ENCODE measurements around the gene NBEAL2. TPM values are rescaled to one million over a fixed set of nuclear protein-coding genes. Genes with fewer than 3 reads are reported as not detected.
A peak's percentile ranks its signal among the peaks of the same experiment; 100 is the strongest.

Gene NBEAL2
- total and polyA plus RNA-seq, 10 of the 15 experiments (the other 5 are each of a cell fraction or from before 2014, with no cell fraction given), result 0.07 to 127 (median 29.4) TPM

- Histone ChIP-seq H4K20me1 (ENCODE audit: control insufficient read depth, insufficient read depth) (peaks cover 6% of the 10 kb centered on the region; the same call in 1 of the 2 replicates), H3K79me2 (ENCODE audit: control insufficient read depth, insufficient read depth, low read length) (peaks cover 95% of the 10 kb centered on the region), H3K9me3 (replicated peaks; ENCODE audit: control insufficient read depth, insufficient read depth, low read length) (no peaks in the 10 kb centered on the region; the same call in 2 of the 3 replicates), H3K4me3 (peak overlapping the region; percentile 33; the same call in 1 of the 2 replicates), H3K27ac (ENCODE audit: control insufficient read depth, insufficient read depth) (peak overlapping the region; percentile 73), H2AFZ (ENCODE audit: control insufficient read depth, low read depth, low read length) (no peak overlapping the region), H3K4me1 (ENCODE audit: control insufficient read depth, insufficient read depth, low read length) (peaks cover 54% of the 10 kb centered on the region), H3K4me2 (ENCODE audit: control insufficient read depth, insufficient read depth) (peak overlapping the region; percentile 89), H3K36me3 (ENCODE audit: control insufficient read depth in 2 of 2, insufficient read depth in 2 of 2, low read length in 1 of 2) (peaks cover 16 to 31% of the 10 kb centered on the region in 2 experiments), H3K9ac (ENCODE audit: control insufficient read depth, insufficient read depth, low read length) (no peak overlapping the region), H3K27me3 (replicated peaks in 1 of 2; ENCODE audit: control insufficient read depth in 2 of 2, insufficient read depth in 2 of 2, low read length in 1 of 2) (no peaks in the 10 kb centered on the region)
- WGBS (ENCODE audit: insufficient coverage, insufficient replicate concordance, low lambda C conversion rate, missing lambda C conversion rate), result 23% methylated on average over 6 of the region's 6 CpGs
- in situ Hi-C loops (cut with MboI) (no loop called here), intact Hi-C loops (cut with micrococcal nuclease; ENCODE audit: unreplicated experiment) (no loop called here)
- CTCF ChIA-PET, result interaction anchor here (0.7 to 4.5 kb wide), 4 partner anchors 13 to 571 kb away, joined by 3 to 27 read pairs (median 6); no protein-coding TSS in a partner anchor
- ATAC-seq (peak; percentile 62), DNase-seq (ENCODE audit: low read depth, low spot score) (no peak), FAIRE-seq (peak; percentile 76)
- BruUV-seq (replicated peaks), result no TSS peak
- SMC1A ChIA-PET (ENCODE audit: uncharacterized antibody, unreplicated experiment), result interaction anchor here (0.6 to 17.2 kb wide), 4 partner anchors 8 to 36 kb away, joined by 3 to 298 read pairs (median 6); no protein-coding TSS in a partner anchor
- RAD21 ChIA-PET (ENCODE audit: unreplicated experiment), result interaction anchor here (1.4 to 3.2 kb wide), 3 partner anchors 10 to 22 kb away, joined by 3 to 21 read pairs (median 11); no protein-coding TSS in a partner anchor
- POLR2A ChIA-PET, result interaction anchor here (3.5 to 10.1 kb wide), 2 partner anchors 10 to 18 kb away, joined by 21 to 163 read pairs; no protein-coding TSS in a partner anchor
- peak; percentile 75 for TF ChIP-seq PBX3 (IDR thresholded peaks at IDR 0.05; ENCODE audit: insufficient replicate concordance, low read depth, low read length)
- peak; percentile 65; the same call in 1 of the 2 replicates for TF ChIP-seq DPF2 (IDR thresholded peaks at IDR 0.05)
- peak; percentile 67 for TF ChIP-seq NR2C1 (IDR thresholded peaks at IDR 0.05)
- TF ChIP-seq MEF2B (IDR thresholded peaks at IDR 0.05; ENCODE audit: partially characterized antibody, poor library complexity, severe bottlenecking), result peak; percentile 95
- peak; percentile 47 for TF ChIP-seq RUNX3 (IDR thresholded peaks at IDR 0.05; ENCODE audit: low read length)
- TF ChIP-seq HCFC1 (IDR thresholded peaks at IDR 0.05; ENCODE audit: low read length), result no peak
- peak; percentile 91 for TF ChIP-seq IKZF1 (conservative IDR thresholded peaks at IDR 0.05)
- peak; percentile 37 for TF ChIP-seq MTA2 (IDR thresholded peaks at IDR 0.05; ENCODE audit: low read depth)
- no peak for TF ChIP-seq IRF5 (IDR thresholded peaks at IDR 0.05; ENCODE audit: borderline replicate concordance)
- TF ChIP-seq CHD2 (IDR thresholded peaks at IDR 0.05; ENCODE audit: borderline replicate concordance, low read depth, low read length), result no peak
- TF ChIP-seq NFIC (IDR thresholded peaks at IDR 0.05; ENCODE audit: low read depth, low read length), result no peak
- TF ChIP-seq ZNF687 (IDR thresholded peaks at IDR 0.05), result 0 out of 2 replicates have a peak, but pooled peaks have one; percentile 68
- peak; percentile 64; the same call in 1 of the 2 replicates for TF ChIP-seq YBX1 (IDR thresholded peaks at IDR 0.05)
- TF ChIP-seq PKNOX1 (IDR thresholded peaks at IDR 0.05), result peak; percentile 92
- TF ChIP-seq GATAD2B (conservative IDR thresholded peaks at IDR 0.05; ENCODE audit: low read depth), result 0 out of 2 replicates have a peak, but pooled peaks have one; percentile 46
These were observed 30.4 kb upstream of the NBEAL2 start for GRCh38 chr3:46948830-46949671.

Measured in GM12878 (cell line).